ENCODE data around the gene CAP2. TPM values are rescaled to one million over a fixed set of nuclear protein-coding genes. Genes with fewer than 3 reads are reported as not detected.

The CAP2 gene
- total and polyA plus RNA-seq, 2 experiments from 2014 or later, result 6.7 to 9.1 TPM

DNA sequence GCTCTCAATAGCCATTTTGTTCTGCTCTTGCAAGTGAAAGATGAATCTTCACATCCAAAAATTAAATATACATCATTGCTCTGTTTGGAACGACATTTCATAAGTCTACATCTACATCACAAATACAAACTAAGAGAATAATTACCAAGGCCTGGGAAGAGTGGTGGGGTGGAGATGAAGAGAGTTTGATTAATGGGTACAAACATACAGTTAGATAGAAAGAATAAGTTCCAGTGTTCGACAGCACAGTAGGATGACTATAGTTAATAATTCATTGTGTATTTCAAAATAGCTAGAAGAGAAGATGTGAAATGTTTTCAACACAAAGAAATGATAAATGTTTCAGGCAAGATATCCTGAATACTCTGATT, 38.0 kb upstream of the CAP2 start (continued):
- TF ChIP-seq, protein P1, sequence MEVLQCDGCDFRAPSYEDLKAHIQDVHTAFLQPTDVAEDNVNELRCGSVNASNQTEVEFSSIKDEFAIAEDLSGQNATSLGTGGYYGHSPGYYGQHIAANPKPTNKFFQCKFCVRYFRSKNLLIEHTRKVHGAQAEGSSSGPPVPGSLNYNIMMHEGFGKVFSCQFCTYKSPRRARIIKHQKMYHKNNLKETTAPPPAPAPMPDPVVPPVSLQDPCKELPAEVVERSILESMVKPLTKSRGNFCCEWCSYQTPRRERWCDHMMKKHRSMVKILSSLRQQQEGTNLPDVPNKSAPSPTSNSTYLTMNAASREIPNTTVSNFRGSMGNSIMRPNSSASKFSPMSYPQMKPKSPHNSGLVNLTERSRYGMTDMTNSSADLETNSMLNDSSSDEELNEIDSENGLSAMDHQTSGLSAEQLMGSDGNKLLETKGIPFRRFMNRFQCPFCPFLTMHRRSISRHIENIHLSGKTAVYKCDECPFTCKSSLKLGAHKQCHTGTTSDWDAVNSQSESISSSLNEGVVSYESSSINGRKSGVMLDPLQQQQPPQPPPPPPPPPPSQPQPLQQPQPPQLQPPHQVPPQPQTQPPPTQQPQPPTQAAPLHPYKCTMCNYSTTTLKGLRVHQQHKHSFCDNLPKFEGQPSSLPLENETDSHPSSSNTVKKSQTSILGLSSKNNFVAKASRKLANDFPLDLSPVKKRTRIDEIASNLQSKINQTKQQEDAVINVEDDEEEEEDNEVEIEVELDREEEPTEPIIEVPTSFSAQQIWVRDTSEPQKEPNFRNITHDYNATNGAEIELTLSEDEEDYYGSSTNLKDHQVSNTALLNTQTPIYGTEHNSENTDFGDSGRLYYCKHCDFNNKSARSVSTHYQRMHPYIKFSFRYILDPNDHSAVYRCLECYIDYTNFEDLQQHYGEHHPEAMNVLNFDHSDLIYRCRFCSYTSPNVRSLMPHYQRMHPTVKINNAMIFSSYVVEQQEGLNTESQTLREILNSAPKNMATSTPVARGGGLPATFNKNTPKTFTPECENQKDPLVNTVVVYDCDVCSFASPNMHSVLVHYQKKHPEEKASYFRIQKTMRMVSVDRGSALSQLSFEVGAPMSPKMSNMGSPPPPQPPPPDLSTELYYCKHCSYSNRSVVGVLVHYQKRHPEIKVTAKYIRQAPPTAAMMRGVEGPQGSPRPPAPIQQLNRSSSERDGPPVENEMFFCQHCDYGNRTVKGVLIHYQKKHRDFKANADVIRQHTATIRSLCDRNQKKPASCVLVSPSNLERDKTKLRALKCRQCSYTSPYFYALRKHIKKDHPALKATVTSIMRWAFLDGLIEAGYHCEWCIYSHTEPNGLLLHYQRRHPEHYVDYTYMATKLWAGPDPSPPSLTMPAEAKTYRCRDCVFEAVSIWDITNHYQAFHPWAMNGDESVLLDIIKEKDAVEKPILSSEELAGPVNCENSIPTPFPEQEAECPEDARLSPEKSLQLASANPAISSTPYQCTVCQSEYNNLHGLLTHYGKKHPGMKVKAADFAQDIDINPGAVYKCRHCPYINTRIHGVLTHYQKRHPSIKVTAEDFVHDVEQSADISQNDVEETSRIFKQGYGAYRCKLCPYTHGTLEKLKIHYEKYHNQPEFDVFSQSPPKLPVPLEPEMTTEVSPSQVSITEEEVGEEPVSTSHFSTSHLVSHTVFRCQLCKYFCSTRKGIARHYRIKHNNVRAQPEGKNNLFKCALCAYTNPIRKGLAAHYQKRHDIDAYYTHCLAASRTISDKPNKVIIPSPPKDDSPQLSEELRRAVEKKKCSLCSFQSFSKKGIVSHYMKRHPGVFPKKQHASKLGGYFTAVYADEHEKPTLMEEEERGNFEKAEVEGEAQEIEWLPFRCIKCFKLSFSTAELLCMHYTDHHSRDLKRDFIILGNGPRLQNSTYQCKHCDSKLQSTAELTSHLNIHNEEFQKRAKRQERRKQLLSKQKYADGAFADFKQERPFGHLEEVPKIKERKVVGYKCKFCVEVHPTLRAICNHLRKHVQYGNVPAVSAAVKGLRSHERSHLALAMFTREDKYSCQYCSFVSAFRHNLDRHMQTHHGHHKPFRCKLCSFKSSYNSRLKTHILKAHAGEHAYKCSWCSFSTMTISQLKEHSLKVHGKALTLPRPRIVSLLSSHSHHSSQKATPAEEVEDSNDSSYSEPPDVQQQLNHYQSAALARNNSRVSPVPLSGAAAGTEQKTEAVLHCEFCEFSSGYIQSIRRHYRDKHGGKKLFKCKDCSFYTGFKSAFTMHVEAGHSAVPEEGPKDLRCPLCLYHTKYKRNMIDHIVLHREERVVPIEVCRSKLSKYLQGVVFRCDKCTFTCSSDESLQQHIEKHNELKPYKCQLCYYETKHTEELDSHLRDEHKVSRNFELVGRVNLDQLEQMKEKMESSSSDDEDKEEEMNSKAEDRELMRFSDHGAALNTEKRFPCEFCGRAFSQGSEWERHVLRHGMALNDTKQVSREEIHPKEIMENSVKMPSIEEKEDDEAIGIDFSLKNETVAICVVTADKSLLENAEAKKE (CRISPR knock-in tag; IDR thresholded peaks at IDR 0.05), result no peak
- TF ChIP-seq EZH2 (IDR thresholded peaks at IDR 0.05; ENCODE audit: low read depth, unreplicated experiment) (no peak), JUNB (IDR thresholded peaks at IDR 0.05; ENCODE audit: unreplicated experiment) (no peak), CREB1 (CRISPR knock-in tag; IDR thresholded peaks at IDR 0.05; ENCODE audit: low read depth) (no peak), POLR2AphosphoS5 (IDR thresholded peaks at IDR 0.05; ENCODE audit: low read depth) (no peak), ZNF331 (CRISPR knock-in tag; IDR thresholded peaks at IDR 0.05; ENCODE audit: low read depth) (no peak), ZNF114 (CRISPR knock-in tag; IDR thresholded peaks at IDR 0.05) (no peak)
- TF ChIP-seq, protein P2, sequence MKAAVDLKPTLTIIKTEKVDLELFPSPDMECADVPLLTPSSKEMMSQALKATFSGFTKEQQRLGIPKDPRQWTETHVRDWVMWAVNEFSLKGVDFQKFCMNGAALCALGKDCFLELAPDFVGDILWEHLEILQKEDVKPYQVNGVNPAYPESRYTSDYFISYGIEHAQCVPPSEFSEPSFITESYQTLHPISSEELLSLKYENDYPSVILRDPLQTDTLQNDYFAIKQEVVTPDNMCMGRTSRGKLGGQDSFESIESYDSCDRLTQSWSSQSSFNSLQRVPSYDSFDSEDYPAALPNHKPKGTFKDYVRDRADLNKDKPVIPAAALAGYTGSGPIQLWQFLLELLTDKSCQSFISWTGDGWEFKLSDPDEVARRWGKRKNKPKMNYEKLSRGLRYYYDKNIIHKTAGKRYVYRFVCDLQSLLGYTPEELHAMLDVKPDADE (IDR thresholded peaks at IDR 0.05), result no peak

DNA sequence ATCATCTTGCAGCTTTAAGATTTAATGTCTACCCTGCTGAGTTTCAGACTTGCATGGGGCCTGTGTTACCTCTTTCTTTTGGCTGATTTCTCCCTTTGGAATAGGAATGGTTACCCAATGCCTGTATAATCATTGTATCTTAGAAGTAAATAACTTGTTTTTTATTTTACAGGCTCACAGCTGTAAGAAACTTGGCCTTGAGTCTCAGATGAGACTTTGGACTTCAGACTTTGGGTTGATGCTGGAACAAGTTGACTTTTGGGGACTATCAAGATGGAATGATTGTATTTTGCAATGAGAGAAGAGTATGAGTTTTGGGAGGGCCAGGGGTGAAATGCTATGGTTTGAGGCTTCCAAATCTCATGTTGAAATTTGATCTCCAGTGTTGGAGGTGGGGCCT, 34.9 kb upstream of the CAP2 start:
- H3K79me2 ChIP-seq (replicated peaks; ENCODE audit: insufficient read depth), result no peaks in the 10 kb centered on the region
- no peaks in the 10 kb centered on the region for H4K20me1 ChIP-seq (replicated peaks; ENCODE audit: insufficient read depth)
- Mint-ChIP-seq H3K36me3 (ENCODE audit: low read depth) (no peaks in the 10 kb centered on the region), H3K4me1 (no peaks in the 10 kb centered on the region), H3K9me3 (no peaks in the 10 kb centered on the region), H3K4me3 (no peak overlapping the region), H3K27me3 (ENCODE audit: insufficient read depth, low read depth, poor library complexity) (peaks cover 4% of the 10 kb centered on the region), H3K27ac (no peak overlapping the region)
- no peak for ATAC-seq
- no peaks in the 10 kb centered on the region for H3K9me2 ChIP-seq (ENCODE audit: insufficient read depth)
- H3K36me3 ChIP-seq (ENCODE audit: insufficient read depth), result no peaks in the 10 kb centered on the region
- no peak overlapping the region for H3K27ac ChIP-seq (ENCODE audit: low read depth)
- no peaks in the 10 kb centered on the region for H3K4me1 ChIP-seq (ENCODE audit: insufficient read depth)
- no peaks in the 10 kb centered on the region for H3K27me3 ChIP-seq (ENCODE audit: insufficient read depth)
- no peak overlapping the region for H3K4me3 ChIP-seq
- no peak for DNase-seq (ENCODE audit: low spot score)
- H3K4me2 ChIP-seq, result no peak overlapping the region
- no peaks in the 10 kb centered on the region for H3F3A ChIP-seq (replicated peaks; ENCODE audit: low read depth)
- H2AFZ ChIP-seq, result 0 out of 2 replicates have a peak overlapping the region, but pooled peaks have one; percentile 14
- TF ChIP-seq ZNF114 (CRISPR knock-in tag; IDR thresholded peaks at IDR 0.05), result no peak
- TF ChIP-seq POLR2AphosphoS5 (IDR thresholded peaks at IDR 0.05; ENCODE audit: low read depth), result no peak
- TF ChIP-seq ZNF331 (CRISPR knock-in tag; IDR thresholded peaks at IDR 0.05; ENCODE audit: low read depth), result no peak
- TF ChIP-seq, protein P3, sequence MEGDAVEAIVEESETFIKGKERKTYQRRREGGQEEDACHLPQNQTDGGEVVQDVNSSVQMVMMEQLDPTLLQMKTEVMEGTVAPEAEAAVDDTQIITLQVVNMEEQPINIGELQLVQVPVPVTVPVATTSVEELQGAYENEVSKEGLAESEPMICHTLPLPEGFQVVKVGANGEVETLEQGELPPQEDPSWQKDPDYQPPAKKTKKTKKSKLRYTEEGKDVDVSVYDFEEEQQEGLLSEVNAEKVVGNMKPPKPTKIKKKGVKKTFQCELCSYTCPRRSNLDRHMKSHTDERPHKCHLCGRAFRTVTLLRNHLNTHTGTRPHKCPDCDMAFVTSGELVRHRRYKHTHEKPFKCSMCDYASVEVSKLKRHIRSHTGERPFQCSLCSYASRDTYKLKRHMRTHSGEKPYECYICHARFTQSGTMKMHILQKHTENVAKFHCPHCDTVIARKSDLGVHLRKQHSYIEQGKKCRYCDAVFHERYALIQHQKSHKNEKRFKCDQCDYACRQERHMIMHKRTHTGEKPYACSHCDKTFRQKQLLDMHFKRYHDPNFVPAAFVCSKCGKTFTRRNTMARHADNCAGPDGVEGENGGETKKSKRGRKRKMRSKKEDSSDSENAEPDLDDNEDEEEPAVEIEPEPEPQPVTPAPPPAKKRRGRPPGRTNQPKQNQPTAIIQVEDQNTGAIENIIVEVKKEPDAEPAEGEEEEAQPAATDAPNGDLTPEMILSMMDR (conservative IDR thresholded peaks at IDR 0.05; ENCODE audit: low read depth in 2 of 2), result no peak
- no peak for TF ChIP-seq JUNB (IDR thresholded peaks at IDR 0.05; ENCODE audit: unreplicated experiment)

Data from GM23338 (cell line).